Skin of body (tissue), 2 donors: ENCODE results near the gene KIFC3. TPM values are rescaled to one million over a fixed set of nuclear protein-coding genes. Genes with fewer than 3 reads are reported as not detected.
"Not testable (repeated sequence)": the region's sequence is repeated elsewhere in the genome, so short reads cannot be mapped to it uniquely, and the experiment has no call there.

Experiments used
- DNase-seq: peaks from one replicate; lab custom pipeline; 2025; lab: John Stamatoyannopoulos, UW
- total RNA-seq: library from RNA; depleted of rRNA; stranded (reverse); fragments of >200 nt; gene quantifications from one replicate; pipeline ENCODE4 v1.2.3, GENCODE V29; 2014

Gene KIFC3
- total RNA-seq, 1 donor from 2014 or later: 21.3 TPM

GRCh38 chr16:57740423-57741071 is 61.7 kb downstream of the KIFC3 start:
- DNase-seq: no peak

GRCh38 chr16:57739756-57740422 is 62.4 kb downstream of the KIFC3 start:
- no peak for DNase-seq

DNA sequence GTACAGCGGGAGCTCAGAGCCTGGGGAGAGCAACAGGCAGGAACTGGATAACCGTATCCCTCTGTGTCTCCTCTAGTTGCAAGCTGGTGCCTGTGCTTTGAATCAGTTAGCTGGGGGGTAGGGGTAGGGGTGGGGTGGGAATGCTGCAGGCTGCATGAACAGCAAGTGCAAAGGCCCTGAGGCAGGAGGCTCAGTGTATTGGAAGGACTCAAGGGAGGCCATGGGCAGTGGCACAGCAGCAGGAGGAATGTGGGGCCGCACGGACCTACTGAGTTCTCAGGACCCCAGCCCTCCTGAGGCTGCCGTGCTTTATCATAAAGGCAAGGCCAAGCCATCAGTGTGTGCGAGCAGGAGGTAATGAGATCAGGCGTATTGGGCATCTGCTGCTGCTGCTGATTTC is 63.4 kb downstream of the KIFC3 start:
- DNase-seq: no peak

GRCh38 chr16:57736419-57737351 is 65.6 kb downstream of the KIFC3 start:
- DNase-seq: peak; percentile 88

DNA sequence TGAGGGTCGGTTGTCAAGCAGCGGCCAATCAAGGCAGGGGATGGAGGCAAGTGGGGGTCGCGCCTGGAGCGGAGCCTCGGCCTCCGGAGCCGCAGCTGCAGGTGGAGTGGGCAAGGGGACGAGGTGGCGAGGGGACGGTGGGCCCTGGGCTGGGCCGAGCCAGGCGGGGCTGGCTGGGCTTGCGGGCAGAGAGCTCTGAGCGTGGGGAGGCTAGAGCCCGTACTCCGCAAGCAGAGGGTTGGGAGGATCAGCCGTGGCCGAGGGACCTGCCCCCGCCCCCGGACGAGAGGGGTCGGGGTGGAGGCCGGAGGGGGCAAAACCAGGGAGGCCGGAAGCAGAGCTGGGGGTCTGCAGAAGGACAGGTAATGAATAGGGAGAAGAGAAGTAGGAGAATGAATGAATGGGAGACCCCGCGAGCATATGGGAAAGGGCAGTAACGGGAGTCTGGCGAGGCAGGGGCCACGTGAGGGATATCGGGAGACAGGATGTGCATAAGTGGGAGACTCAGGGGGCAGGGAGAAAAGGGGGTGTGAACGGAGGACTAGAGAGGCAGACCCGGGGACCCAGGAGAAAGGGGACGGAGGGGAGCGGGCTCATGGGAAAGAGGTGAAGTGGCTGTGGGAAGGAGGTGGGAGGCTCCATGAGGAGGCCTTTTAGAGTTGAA is 66.4 kb downstream of the KIFC3 start, which contains the start of gene KATNB1:
Gene KATNB1, plus strand, starts transcription at position 16 of the 664 bp plus-strand sequence. CDS start 1,474 bp downstream, outside the sequence.
- DNase-seq: no peak

DNA sequence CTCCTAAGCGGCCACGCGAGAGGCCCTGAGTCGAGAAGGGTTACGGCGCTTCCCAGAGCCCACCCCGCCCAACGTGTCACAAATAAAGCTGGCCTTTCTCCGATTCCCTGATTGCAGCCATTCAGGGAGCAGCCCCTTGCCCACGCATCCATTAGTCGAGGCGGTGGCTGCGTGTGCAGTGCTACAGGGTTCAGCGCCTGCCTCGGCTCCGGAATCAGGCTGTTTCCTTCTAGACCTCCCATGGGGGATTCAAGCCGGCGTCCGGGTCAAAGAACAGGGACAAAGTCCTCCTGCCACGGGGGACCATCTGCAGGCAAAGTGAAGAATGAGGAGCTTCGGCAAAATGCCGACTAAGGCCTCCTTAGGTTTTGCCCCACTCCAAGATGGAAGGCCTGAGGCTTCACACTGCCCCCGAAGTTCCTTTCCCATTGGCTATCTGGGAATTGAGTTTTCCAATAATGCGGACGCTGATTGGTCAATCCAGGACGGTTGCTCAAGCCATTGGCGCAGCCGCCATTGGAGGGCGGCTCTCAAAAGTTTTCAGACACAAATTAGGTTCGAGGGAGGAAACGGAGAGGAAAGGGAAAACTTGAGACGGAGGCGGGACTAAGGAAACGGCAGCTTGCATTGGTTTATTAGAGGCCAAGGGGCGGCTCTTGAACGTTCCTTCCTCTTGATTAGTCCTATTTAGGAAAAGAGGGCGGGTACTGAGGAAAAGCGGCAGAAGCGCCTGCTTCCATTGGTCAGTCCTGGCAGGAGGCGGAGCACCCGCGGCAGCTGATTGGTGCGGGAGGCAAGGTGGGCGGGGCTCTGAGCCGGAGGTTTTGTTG is 67.2 kb downstream of the KIFC3 start:
- peak; percentile 100 for DNase-seq

- no peak for DNase-seq
Measured at GRCh38 chr16:57734308-57734924, 67.9 kb downstream of the KIFC3 start.

DNA sequence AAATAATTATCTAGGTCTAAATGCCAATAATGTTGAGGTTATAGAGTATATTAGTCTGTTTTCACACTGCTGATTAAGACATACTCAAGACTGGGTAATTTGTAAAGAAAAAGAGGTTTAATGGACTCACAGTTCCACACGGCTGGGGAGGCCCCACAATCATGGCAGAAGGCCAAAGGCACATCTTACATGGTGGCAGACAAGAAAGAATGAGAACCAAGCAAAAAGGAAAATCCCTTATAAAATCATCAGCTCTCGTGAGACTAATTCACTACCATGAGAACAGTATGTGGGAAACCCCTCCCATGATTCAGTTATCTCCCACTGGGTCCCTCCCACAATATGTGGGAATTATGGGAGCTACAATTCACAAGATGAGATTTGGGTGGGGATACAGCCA is 69.6 kb downstream of the KIFC3 start:
- DNase-seq: no peak

DNA sequence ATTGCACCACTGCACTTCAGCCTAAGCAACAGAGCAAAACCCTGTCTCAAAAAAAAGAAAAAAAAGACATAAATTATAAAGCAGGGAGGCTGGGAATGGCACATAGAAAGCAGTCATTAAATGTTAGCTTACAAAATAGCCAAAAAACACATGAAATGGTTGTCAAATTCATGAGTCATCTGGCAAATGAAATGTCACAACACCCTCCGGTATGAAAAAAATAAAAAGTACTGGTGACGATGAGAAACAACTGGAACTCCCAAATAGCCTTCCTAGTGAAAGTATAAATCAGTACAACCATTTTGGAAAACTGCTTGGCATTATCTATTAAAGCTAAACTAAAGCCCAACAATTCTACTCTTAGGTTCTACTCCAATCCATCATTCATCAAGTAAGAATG is 70.3 kb downstream of the KIFC3 start:
- no peak for DNase-seq

- DNase-seq: no peak
Measured at GRCh38 chr16:57730771-57731730, 71.2 kb downstream of the KIFC3 start.

DNA sequence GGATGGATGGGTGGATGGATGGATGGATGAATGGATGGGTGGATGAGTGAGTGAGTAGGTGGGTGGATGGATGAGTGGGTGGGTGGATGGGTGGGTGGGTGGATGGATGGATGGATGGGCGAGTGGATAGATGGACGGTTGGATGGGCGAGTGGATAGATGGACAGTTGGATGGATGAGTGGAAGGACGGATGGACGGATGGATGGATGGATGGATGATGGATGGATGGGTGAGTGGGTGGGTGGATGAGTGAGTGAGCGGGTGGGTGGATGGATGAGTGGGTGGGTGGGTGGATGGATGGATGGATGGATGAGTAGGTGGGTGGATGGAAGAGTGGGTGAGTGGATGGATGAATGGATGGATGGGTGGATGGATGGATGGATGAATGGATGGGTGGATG is 72.4 kb downstream of the KIFC3 start:
- not testable (repeated sequence) for DNase-seq

- no peak for DNase-seq
Measured at GRCh38 chr16:57729182-57729484, 73.2 kb downstream of the KIFC3 start.

GRCh38 chr16:57728336-57729181 is 73.7 kb downstream of the KIFC3 start:
- DNase-seq: no peak

DNA sequence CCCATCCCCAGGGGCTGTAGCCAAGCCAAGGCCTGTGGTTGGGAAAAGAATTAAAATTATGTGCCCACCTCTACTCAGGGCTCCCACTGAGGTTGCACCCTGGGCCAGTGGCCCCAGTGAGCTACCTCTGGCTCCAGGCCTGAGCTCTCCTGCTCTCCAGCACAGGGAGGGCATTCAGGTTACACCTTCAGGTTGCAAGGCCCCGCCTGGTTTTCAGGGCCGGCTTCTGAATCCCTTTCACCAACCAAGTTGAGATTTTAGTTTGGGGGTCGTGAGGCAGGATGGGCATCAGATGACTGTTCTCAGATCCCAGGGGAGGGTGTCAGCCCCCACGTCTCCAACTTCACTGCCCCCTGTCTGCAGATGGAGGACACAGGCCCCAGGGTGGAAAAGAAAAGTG is 74.7 kb downstream of the KIFC3 start:
- DNase-seq: no peak

DNA sequence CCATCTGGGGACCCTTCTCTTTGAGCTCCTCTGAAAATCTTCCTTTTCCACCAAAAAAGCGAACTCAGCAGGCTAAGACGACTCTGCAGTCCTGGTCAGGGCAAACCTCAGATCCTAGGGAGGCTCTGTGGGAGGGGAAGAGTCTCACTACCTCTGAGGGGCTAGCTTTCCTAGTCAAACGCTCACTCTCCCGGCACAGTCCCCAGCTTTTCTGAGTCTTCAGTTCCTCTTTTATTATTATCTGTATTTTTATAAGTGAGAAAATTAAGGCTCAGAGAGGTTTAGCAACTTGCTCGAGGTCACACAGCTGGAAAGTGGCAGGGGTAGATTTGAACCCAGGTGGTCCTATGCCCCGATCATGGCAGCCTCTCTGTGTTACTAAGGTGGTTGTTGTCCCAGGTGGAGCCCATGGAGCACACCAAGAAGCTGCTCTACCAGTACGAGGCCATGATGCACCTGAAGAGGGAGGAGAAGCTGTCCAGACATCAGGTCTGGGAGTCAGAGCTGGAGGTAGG is 75.8 kb downstream of the KIFC3 start:
- DNase-seq: no peak

DNA sequence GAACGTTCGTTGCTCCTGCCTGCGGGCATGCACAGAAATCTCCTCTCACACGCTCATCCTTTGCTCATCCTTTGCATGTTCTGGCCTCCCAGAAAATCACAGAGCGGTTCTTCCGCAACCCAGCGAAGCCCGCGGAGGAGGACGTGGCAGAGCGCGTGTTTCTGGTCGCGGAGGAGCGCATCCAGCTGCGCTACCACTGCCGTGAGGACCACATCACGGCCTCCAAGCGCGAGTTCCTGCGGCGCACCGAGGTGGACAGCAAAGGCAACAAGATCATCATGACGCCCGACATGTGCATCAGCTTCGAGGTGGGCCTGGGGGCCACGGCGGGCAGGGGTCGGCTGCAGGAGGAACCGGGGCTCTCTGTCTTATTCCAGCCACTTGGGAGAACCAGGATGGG is 76.3 kb downstream of the KIFC3 start:
- no peak for DNase-seq

GRCh38 chr16:57725554-57725953 is 76.7 kb downstream of the KIFC3 start:
- DNase-seq: no peak

DNA sequence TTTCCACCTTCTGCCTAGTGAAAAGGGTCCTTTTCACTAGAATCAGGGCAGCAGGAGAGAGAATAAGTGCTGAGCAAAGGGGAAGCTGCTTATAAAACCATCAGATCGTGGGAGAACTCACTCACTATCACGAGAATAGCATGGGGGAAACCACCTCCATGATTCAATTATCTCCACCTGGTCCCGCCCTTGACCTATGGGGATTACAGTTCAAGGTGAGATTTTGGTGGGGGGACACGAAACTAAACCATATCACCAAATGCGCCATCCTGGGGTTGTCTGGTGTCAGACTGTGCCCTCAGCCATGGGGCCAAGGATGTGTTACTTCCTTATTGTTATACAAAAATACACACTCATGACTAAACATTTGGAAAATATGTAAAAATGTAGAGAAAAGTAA is 77.1 kb downstream of the KIFC3 start:
- DNase-seq: no peak
